Measurements from ENCODE around the gene B4GALT7.

GRCh38 chr5:177605078-177605477 is 5.1 kb downstream of the B4GALT7 start:
- no peak for TF ChIP-seq CTCF (IDR thresholded peaks at IDR 0.05; ENCODE audit: borderline replicate concordance, extremely low read depth, low read length, poor library complexity, severe bottlenecking)
- no peak for TF ChIP-seq EZH2 (IDR thresholded peaks at IDR 0.05; ENCODE audit: borderline replicate concordance, low read depth, low read length, severe bottlenecking)
